ENCODE measurements around the gene TMEM106B.

- no peak for TF ChIP-seq POLR2A (IDR thresholded peaks at IDR 0.05; ENCODE audit: low read length)
- TF ChIP-seq GATA1 (IDR thresholded peaks at IDR 0.05; ENCODE audit: low read depth, low read length), result no peak
Observed at GRCh38 chr7:12249706-12250105, 38.6 kb downstream of the TMEM106B start.
